HG02610 (cell line): ENCODE measurements around the gene ANKRD18B.
"Not testable (repeated sequence)": the region's sequence is repeated elsewhere in the genome, so short reads cannot be mapped to it uniquely, and the experiment has no call there.

ENCODE experiments used
- ATAC-seq: cut with Tn5 transposase; IDR thresholded peaks from one replicate; pipeline ENCODE4 v1.9.1; 2021; ENCODE audit warnings: mild to moderate bottlenecking, moderate library complexity; ENCODE audit not compliant: unreplicated experiment

The ANKRD18B gene

GRCh38 chr9:33533958-33534357 is 9.9 kb downstream of the ANKRD18B start:
- not testable (repeated sequence) for ATAC-seq

GRCh38 chr9:33535541-33535940 is 11.5 kb downstream of the ANKRD18B start:
- ATAC-seq, result no peak

- not testable (repeated sequence) for ATAC-seq
Measured at GRCh38 chr9:33543463-33543862, 19.4 kb downstream of the ANKRD18B start.

DNA sequence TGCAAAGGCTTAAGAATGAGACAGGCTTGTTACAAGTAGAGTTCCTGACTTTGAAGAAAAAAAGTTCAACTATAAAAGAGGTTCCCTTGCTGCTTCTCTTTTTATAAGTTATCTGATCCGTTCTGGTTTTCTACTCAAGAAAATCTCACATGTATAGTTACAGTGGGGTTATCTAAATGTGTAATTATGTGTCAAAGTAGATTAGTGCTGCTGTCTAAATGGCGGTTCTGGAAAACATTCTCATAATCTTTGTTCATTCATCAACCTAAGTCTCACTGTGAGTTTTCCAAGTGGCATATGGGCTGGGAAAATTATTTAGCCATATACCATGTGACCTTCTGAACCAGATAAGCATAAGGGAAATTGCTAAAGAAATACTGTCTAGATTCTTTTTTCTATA is 21.7 kb downstream of the ANKRD18B start:
- ATAC-seq, result not testable (repeated sequence)

DNA sequence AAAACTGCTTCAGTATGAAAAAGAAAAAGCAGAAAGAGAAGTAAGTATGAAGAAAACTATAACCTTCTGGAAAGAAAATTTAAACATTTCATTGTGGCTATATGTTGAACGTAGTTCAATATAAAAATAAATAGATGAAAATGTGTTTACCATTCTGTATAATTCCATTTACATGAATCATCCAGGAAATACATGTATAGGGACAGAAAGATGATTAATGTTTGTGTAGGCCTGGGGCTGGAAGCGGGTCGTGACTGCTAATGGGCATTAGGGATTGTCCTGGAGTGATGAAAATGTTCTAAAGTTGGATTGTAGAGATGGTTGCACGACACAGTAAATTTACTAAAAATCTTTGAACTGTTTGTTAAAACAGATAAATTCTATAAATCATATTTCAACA is 24.8 kb downstream of the ANKRD18B start:
- ATAC-seq, result not testable (repeated sequence)

- not testable (repeated sequence) for ATAC-seq
Measured at GRCh38 chr9:33549418-33549817, 25.4 kb downstream of the ANKRD18B start.

DNA sequence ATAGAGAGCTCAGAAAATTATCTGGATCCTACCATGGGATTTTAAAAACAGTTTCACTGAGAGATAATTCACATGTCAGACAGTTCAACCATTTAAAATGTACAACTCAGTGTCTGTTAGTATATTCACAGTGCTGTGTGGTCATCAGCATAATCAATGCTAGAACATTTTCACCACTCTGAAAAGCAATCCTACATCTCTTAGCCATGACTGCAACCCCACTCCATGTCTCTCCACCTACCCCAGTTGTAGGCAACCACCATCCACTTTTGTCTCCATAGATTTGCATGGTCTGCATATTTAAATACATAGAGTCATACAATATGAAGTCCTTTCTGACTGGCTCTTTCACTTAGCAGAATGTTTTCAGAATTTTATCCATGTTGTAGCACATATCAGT is 27.1 kb downstream of the ANKRD18B start:
- not testable (repeated sequence) for ATAC-seq

DNA sequence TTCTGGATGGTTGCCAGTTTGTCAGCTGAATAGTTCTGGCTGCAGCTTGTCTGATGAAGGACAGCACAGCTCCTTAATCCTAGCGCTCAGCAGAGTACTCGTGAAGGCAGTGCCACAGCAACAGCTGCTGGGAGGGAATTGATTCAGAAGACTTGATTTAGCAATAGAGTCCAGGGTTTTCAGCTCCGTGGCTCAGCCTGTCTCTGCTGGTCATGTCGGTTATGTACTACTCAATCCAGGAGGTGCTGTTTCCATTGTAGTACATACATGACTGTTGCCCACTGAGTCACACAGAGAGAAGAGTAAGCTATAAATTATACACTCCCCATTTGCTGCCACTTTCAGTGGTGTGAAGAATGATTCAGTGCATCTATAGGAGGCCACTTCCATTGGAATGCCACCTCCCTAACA is 28.3 kb downstream of the ANKRD18B start:
- not testable (repeated sequence) for ATAC-seq

- ATAC-seq, result not testable (repeated sequence)
Measured at GRCh38 chr9:33560217-33560616, 36.2 kb downstream of the ANKRD18B start.

- not testable (repeated sequence) for ATAC-seq
Measured at GRCh38 chr9:33562196-33562595, 38.1 kb downstream of the ANKRD18B start.

GRCh38 chr9:33567776-33568175 is 43.7 kb downstream of the ANKRD18B start:
- ATAC-seq, result not testable (repeated sequence)

DNA sequence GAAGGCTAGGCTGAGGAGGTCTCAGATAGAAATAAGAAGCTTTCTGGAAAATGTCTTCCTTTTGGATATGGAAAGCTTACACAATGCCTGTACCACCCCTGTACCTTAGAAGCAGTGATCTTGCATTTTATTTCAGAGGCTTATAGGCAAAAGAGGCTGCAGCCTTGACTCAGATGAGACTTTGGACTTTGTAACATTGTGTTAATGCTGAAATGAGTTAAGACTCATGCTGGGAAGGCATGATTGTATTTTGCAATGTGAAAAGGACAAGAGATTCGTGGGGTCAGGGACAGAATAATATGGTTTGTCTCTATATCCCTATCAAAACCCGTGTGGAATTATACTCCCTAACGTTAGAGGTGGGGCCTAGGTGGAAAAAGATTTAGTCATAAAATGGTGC is 53.7 kb downstream of the ANKRD18B start:
- ATAC-seq, result not testable (repeated sequence)

GRCh38 chr9:33579996-33580395 is 55.9 kb downstream of the ANKRD18B start:
- not testable (repeated sequence) for ATAC-seq

DNA sequence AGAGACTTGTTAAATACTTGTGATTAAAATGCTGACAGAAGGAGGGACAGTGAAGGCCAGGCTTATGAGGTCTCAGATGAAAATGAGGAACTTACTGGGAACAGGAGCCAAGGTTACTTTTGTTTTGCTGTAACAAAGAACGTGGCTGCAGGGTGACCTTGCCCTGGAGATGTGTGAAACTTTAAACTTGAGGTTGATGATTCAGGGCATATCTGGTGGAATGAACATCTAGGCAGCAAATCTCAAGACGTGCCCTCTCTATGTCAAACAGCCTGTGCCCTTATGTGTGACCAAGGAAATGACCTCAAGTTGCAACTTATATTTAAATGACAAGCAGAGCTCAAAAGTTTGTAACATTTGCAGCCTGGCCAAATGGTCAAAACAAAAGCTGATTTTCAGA is 58.6 kb downstream of the ANKRD18B start:
- not testable (repeated sequence) for ATAC-seq

- not testable (repeated sequence) for ATAC-seq
Measured at GRCh38 chr9:33586128-33586527, 62.1 kb downstream of the ANKRD18B start.

- not testable (repeated sequence) for ATAC-seq
Measured at GRCh38 chr9:33587799-33588198, 63.7 kb downstream of the ANKRD18B start.

GRCh38 chr9:33588876-33589275 is 64.8 kb downstream of the ANKRD18B start:
- not testable (repeated sequence) for ATAC-seq

- ATAC-seq, result not testable (repeated sequence)
Measured at GRCh38 chr9:33590857-33591256, 66.8 kb downstream of the ANKRD18B start.

GRCh38 chr9:33596974-33597373 is 72.9 kb downstream of the ANKRD18B start:
- ATAC-seq, result not testable (repeated sequence)

GRCh38 chr9:33597386-33597785 is 73.3 kb downstream of the ANKRD18B start:
- ATAC-seq, result not testable (repeated sequence)

- not testable (repeated sequence) for ATAC-seq
Measured at GRCh38 chr9:33598796-33599379, 74.8 kb downstream of the ANKRD18B start.

DNA sequence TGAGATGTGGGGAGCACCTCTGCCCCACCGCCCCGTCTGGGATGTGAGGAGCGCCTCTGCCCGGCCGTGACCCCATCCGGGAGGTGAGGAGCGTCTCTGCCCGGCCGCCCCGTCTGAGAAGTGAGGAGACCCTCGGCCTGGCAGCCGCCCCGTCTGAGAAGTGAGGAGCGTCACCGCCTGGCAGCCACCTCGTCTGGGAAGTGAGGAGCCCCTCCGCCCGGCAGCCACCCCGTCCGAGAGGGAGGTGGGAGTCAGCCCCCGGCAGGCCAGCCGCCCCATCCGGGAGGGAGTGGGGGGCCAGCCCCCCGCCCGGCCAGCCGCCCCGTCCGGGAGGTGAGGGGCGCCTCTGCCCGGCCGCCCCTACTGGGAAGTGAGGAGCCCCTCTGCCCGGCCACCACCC is 76.9 kb downstream of the ANKRD18B start:
- not testable (repeated sequence) for ATAC-seq

- not testable (repeated sequence) for ATAC-seq
Measured at GRCh38 chr9:33604249-33604648, 80.2 kb downstream of the ANKRD18B start.
